GM19372 (cell line): ENCODE data around the gene LRP4.
"Not testable (repeated sequence)": the region's sequence is repeated elsewhere in the genome, so short reads cannot be mapped to it uniquely, and the experiment has no call there.

Experiments
- ATAC-seq: cut with Tn5 transposase; IDR thresholded peaks from one replicate; pipeline ENCODE4 v1.9.1; 2021; ENCODE audit warnings: mild to moderate bottlenecking, low read depth, moderate library complexity; ENCODE audit not compliant: unreplicated experiment

LRP4 gene, protein sequence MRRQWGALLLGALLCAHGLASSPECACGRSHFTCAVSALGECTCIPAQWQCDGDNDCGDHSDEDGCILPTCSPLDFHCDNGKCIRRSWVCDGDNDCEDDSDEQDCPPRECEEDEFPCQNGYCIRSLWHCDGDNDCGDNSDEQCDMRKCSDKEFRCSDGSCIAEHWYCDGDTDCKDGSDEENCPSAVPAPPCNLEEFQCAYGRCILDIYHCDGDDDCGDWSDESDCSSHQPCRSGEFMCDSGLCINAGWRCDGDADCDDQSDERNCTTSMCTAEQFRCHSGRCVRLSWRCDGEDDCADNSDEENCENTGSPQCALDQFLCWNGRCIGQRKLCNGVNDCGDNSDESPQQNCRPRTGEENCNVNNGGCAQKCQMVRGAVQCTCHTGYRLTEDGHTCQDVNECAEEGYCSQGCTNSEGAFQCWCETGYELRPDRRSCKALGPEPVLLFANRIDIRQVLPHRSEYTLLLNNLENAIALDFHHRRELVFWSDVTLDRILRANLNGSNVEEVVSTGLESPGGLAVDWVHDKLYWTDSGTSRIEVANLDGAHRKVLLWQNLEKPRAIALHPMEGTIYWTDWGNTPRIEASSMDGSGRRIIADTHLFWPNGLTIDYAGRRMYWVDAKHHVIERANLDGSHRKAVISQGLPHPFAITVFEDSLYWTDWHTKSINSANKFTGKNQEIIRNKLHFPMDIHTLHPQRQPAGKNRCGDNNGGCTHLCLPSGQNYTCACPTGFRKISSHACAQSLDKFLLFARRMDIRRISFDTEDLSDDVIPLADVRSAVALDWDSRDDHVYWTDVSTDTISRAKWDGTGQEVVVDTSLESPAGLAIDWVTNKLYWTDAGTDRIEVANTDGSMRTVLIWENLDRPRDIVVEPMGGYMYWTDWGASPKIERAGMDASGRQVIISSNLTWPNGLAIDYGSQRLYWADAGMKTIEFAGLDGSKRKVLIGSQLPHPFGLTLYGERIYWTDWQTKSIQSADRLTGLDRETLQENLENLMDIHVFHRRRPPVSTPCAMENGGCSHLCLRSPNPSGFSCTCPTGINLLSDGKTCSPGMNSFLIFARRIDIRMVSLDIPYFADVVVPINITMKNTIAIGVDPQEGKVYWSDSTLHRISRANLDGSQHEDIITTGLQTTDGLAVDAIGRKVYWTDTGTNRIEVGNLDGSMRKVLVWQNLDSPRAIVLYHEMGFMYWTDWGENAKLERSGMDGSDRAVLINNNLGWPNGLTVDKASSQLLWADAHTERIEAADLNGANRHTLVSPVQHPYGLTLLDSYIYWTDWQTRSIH (N-terminal part only)

GRCh38 chr11:46918083-46918787 is at the start of gene LRP4:
Gene LRP4 (minus strand): TSS chr11:46918550. CDS start chr11:46918379, 171 bp downstream.
- ATAC-seq, result no peak

DNA sequence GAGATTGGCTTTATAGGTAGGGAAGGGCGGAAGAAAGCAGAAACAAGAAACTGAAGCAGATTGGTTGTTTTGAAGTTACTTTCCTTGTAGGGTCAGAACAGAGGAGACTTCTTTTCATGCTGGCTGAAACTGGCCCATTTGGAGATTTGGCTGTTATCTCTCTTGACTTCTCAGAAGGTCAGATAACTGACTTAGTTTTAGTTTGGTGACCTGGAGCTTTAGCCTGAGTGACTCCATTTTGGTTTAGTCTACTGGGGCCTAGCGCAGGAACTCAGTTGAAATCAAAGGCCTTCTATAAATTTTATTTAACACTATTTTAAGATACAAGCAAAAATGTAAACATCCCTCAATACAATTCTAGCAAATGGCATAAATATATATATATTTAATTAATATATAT is 49.6 kb upstream of the LRP4 start:
- ATAC-seq, result no peak

GRCh38 chr11:46966773-46967172 is 48.4 kb upstream of the LRP4 start:
- no peak for ATAC-seq

- ATAC-seq, result no peak
Measured at GRCh38 chr11:46963844-46964243, 45.5 kb upstream of the LRP4 start.

- ATAC-seq, result not testable (repeated sequence)
Measured at GRCh38 chr11:46961886-46962285, 43.5 kb upstream of the LRP4 start.

- no peak for ATAC-seq
Measured at GRCh38 chr11:46961041-46961440, 42.7 kb upstream of the LRP4 start.

DNA sequence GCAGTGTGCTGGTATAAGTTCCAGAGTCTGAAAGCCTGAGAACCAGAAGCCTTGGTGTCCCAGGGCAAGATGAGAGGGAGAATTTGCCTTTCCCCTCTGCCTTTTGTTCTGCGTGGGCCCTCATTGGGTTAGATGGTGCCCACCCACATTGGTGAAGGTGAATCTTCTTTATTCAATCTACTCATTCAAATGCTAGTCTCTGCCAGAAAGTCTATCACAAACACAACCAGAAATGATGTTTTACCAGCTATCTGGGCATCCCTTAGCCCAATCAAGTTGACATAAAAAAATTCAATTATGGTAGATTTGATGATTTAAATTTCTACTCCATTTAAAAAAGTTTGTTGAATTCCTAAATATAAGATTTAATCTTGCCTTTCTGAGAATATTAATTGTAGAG is 40.4 kb upstream of the LRP4 start:
- no peak for ATAC-seq

GRCh38 chr11:46953093-46953492 is 34.7 kb upstream of the LRP4 start:
- ATAC-seq, result no peak

- ATAC-seq, result no peak
Measured at GRCh38 chr11:46952553-46952952, 34.2 kb upstream of the LRP4 start.

- no peak for ATAC-seq
Measured at GRCh38 chr11:46951864-46952263, 33.5 kb upstream of the LRP4 start.

DNA sequence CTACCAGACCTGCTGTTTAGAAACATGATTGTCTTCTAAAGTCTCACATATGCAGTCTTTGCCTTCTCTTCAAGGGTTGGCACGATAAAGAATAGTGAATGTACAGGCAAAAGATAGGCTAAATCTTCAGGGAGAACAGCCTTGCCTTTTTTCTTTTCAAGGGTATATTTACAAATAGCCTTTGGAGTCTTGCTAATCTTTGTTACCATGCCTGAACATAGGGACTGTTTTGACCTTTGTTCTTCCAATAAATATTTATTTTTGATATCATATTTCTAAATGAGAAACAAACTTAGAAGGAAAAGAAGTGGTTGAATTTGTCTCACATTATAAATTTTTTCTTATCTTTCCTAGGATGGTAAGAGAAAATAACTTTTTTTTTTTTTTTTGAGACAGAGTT is 30.9 kb upstream of the LRP4 start:
- no peak for ATAC-seq

DNA sequence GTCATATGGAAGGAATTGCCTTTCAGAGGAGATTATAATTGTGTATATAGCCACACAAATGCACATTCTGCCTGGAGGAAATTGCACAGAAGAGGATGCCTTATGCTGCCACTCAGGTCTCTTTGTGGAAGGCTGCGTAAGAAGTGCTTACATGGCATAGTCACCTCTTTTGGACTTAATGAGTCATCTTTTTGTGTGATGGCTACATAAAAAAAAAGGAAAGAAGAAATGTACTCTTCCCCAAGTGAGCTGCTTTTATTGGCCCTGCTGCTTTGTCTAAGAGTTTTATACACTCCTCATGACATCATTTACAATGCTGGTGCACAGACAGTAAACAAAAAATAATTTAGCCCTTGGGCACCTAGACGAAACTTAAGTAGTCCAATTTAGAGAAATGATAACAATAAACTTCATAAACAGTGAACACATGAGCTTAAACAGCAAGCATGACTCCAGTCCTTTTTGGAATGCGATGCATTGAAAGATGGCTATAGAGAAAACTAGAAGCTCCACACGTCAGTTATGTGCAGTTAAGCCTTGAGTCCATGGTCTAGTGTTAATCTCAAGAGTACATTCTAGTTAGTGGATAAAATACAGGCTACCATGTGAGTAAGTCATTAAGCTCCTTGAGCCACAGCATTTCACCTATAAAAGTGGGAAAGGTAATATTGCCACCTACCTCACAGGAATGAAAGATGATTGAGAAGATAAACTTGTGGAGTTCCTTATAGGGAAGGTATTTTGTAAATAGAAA is 30.2 kb upstream of the LRP4 start:
- no peak for ATAC-seq

GRCh38 chr11:46947399-46948077 is 29.2 kb upstream of the LRP4 start:
- no peak for ATAC-seq

GRCh38 chr11:46944356-46945075 is 26.2 kb upstream of the LRP4 start:
- ATAC-seq, result no peak

DNA sequence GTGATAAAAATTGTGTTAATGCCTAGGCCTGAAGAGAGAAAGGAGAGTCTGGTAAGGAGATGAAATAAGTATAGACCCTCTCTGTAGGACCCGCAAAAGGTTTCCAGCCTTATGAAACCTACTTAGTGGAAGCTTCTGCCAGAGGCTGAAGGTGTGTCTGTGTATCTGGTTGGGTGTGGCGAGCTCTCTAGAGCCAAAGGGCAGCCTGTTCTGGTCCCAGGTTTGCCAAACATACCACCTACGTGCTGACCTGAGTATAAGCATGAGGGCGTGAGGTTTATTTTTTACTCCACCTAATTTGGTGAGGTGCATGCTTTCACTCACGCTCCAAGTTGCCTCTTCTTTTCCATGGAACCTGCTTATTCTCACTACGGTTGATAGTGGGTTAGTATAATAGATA is 23.8 kb upstream of the LRP4 start:
- no peak for ATAC-seq

DNA sequence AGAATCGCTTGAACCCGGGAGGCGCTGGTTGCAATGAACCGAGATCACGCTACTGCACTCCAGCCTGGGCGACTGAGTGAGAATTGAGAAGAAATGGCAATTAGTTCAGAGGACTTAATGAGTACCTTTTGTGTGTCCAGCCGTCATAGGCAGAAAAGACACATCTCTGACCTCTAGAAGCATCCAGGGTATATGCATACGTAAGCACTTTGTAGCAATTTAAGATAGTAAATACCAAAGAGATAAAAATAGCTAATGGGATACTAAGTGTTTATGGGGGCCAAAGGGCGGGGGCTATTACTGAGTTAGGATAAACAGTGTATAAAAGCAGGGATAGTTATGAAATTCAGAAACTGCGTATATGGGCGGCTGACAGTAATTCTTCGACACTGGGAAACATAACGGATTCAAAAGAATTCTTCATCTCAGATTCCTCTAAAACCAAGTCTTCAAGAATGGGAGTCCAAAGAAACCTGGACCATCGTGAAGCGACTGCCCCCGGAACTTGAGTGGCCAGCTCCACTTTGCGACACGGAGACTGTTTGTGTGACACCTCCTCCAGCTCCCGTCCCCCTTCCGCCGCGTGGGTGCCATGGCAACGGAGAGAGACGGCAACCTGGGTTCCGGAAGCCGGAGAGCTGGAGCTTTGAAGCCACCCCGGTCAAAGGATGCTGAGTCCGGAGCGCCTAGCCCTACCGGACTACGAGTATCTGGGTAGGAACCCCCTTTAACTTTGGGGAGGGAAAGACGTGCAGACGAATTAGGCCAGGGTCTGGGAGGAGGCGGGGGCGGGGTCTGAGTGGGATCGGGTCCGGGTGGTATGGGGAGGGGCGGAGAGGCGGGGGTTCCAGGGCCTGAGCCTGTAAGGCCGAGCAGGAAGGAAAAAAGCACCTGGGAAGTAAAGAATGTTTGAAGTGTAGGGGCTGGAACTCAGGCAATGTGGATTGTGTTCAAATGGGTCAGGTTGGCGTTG is 18.1 kb upstream of the LRP4 start, which contains the start of gene CSTPP1:
Gene CSTPP1, plus strand, starts transcription at position 624 of the 973 bp plus-strand sequence. Its CDS starts 45 bp downstream, at position 669.
- ATAC-seq, result peak; percentile 88

DNA sequence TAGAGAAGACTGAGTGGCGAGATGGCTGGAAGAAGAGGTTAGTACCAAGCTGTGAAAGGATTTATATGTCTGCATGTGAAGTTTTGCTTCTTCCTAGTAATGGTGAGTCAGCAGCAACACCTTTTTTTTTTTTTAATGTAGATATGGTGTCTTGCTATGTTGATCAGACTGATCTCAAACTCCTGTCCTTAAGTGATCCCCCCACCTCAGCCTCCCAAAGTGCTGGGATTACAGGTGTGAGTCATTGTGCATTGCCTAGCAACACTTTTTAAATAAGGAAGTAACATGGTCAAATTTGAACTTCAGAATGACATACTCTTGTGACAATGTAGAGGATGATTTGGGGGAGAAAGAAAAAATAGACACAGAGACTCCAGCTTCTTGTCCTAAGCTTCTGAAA is 11.7 kb upstream of the LRP4 start:
- no peak for ATAC-seq
